Liver (tissue), 9 donors: ENCODE data around the gene DNAH17. TPM values are rescaled to one million over a fixed set of nuclear protein-coding genes. Genes with fewer than 3 reads are reported as not detected.

Experiments
- DNase-seq: peaks from one replicate; pipeline ENCODE4 v3.0.0-alpha.2; 2017; ENCODE audit warnings: low spot score
- H3K27ac ChIP-seq, 2 donors: one replicate each; pipeline ENCODE4 v1.7.0; 2013; ENCODE audit warnings: inconsistent platforms in 2 of 2, low read length in 2 of 2, control low read depth in 1 of 2, low read depth in 1 of 2, mild to moderate bottlenecking in 1 of 2
- H3K27me3 ChIP-seq, 4 donors: one replicate each; pipeline versions ENCODE4 v1.6.1 to v1.7.0; 2013; ENCODE audit warnings: low read length in 3 of 4, inconsistent platforms in 1 of 4, mild to moderate bottlenecking in 1 of 4, moderate library complexity in 1 of 4; ENCODE audit not compliant: control insufficient read depth in 4 of 4, insufficient read depth in 4 of 4
- H3K36me3 ChIP-seq, 4 donors: one replicate each; pipeline versions ENCODE4 v1.6.1 to v1.7.0; 2013; ENCODE audit warnings: low read length in 3 of 4, mild to moderate bottlenecking in 3 of 4, low read depth in 1 of 4, moderate library complexity in 1 of 4; ENCODE audit not compliant: control insufficient read depth in 4 of 4, insufficient read depth in 3 of 4
- H3K4me1 ChIP-seq, 4 donors: one replicate each; pipeline versions ENCODE4 v1.6.1 to v1.7.0; 2013; ENCODE audit warnings: low read length in 3 of 4, mild to moderate bottlenecking in 3 of 4, moderate library complexity in 1 of 4; ENCODE audit not compliant: control insufficient read depth in 4 of 4, insufficient read depth in 4 of 4
- H3K4me3 ChIP-seq, 3 donors: one replicate each; pipeline versions ENCODE4 v1.6.1 to v1.7.0; 2013; ENCODE audit warnings: low read length in 3 of 3, control low read depth in 1 of 3, low read depth in 1 of 3, mild to moderate bottlenecking in 1 of 3
- H3K9ac ChIP-seq, 2 donors: one replicate each; pipeline ENCODE4 v1.7.0; 2013; ENCODE audit warnings: low read length in 2 of 2, mild to moderate bottlenecking in 2 of 2, moderate library complexity in 2 of 2, control low read depth in 1 of 2, low read depth in 1 of 2
- H3K9me3 ChIP-seq, 4 donors: one replicate each; pipeline versions ENCODE4 v1.6.1 to v1.7.0; 2013; ENCODE audit warnings: low read length in 3 of 4; ENCODE audit not compliant: control insufficient read depth in 4 of 4
- CTCF ChIP-seq: fragments of 150-350 bp; IDR thresholded peaks from 2 replicates; pipeline ENCODE4 v1.5.1; 2017; ENCODE audit warnings: improper control_type of control experiment, low read depth, low read length; ENCODE audit not compliant: missing input control
- EGR1 ChIP-seq, 2 donors: IDR thresholded peaks; 2 replicates each; pipeline ENCODE4 v1.6.1; 2016 to 2018; ENCODE audit warnings: antibody characterized with exemption in 2 of 2, low read depth in 2 of 2
- FOXA1 ChIP-seq: IDR thresholded peaks from 2 replicates; pipeline ENCODE4 v1.6.1; 2016; ENCODE audit warnings: antibody characterized with exemption
- FOXA2 ChIP-seq: IDR thresholded peaks from 2 replicates; pipeline ENCODE4 v1.6.1; 2016; ENCODE audit warnings: antibody characterized with exemption
- GABPA ChIP-seq, 2 donors: IDR thresholded peaks in 1 of 2; conservative IDR thresholded peaks in 1 of 2; 2 replicates each; pipeline ENCODE4 v1.6.1; 2016; ENCODE audit warnings: antibody characterized with exemption in 2 of 2, mild to moderate bottlenecking in 1 of 2, moderate library complexity in 1 of 2
- HNF4A ChIP-seq, 2 donors: conservative IDR thresholded peaks; 2 replicates each; pipeline ENCODE4 v1.6.1; 2016; ENCODE audit warnings: antibody characterized with exemption in 2 of 2, mild to moderate bottlenecking in 2 of 2
- HNF4G ChIP-seq: IDR thresholded peaks from 2 replicates; pipeline ENCODE4 v1.6.1; 2016; ENCODE audit warnings: antibody characterized with exemption
- JUND ChIP-seq, 2 donors: IDR thresholded peaks; 2 replicates each; pipeline ENCODE4 v1.6.1; 2016; ENCODE audit warnings: antibody characterized with exemption in 2 of 2
- MAX ChIP-seq: IDR thresholded peaks from 2 replicates; pipeline ENCODE4 v1.6.1; 2016; ENCODE audit warnings: antibody characterized with exemption
- NR2F2 ChIP-seq: IDR thresholded peaks from 2 replicates; pipeline ENCODE4 v1.6.1; 2016; ENCODE audit warnings: antibody characterized with exemption
- RAD21 ChIP-seq, 2 donors: IDR thresholded peaks; 2 replicates each; pipeline ENCODE4 v1.6.1; 2016; ENCODE audit warnings: antibody characterized with exemption in 2 of 2, mild to moderate bottlenecking in 2 of 2
- REST ChIP-seq: IDR thresholded peaks from 2 replicates; pipeline ENCODE4 v1.6.1; 2016; ENCODE audit warnings: antibody characterized with exemption, mild to moderate bottlenecking
- RXRA ChIP-seq, 2 donors: IDR thresholded peaks; 2 replicates each; pipeline ENCODE4 v1.6.1; 2017 to 2018; ENCODE audit warnings: antibody characterized with exemption in 2 of 2, mild to moderate bottlenecking in 1 of 2
- SP1 ChIP-seq: IDR thresholded peaks from 2 replicates; pipeline ENCODE4 v1.6.1; 2018; ENCODE audit warnings: antibody characterized with exemption, mild to moderate bottlenecking
- TAF1 ChIP-seq: conservative IDR thresholded peaks from 2 replicates; pipeline ENCODE4 v1.6.1; 2016; ENCODE audit warnings: antibody characterized with exemption, mild to moderate bottlenecking
- YY1 ChIP-seq: IDR thresholded peaks from 2 replicates; pipeline ENCODE4 v1.6.1; 2016; ENCODE audit warnings: antibody characterized with exemption, mild to moderate bottlenecking
- ZBTB33 ChIP-seq: IDR thresholded peaks from 2 replicates; pipeline ENCODE4 v1.6.1; 2016; ENCODE audit warnings: antibody characterized with exemption
- WGBS: extraction: QIAGEN DNeasy Blood & Tissue Kit; methylation state at CpG from one replicate; pipeline ENCODE4 v1.1.7; 2013; 5-methylcytosine and 5-hydroxymethylcytosine counted together
- polyA plus RNA-seq, 2 donors: library from polyadenylated mRNA; stranded (reverse) in 1 of 2; unstranded in 1 of 2; fragments of 200-250 nt in 1 of 2; fragments of >200 nt in 1 of 2; fragmentation: Nextera tagmentation in 1 of 2; extraction: Ambion mirVana in 1 of 2; gene quantifications; one replicate each; pipeline versions ENCODE4 v1.2.1 to v1.2.3, GENCODE V29; 2013 to 2015
- total RNA-seq, 2 donors: library from RNA; depleted of rRNA; stranded (reverse); fragments of >200 nt; gene quantifications; one replicate each; pipeline ENCODE4 v1.2.3, GENCODE V29; 2014
- TF ChIP-seq, protein P1 (sequence below): IDR thresholded peaks from 2 replicates; pipeline ENCODE4 v1.6.1; 2016; ENCODE audit warnings: antibody characterized with exemption
- donor health status: healthy.
- donor health status: healthy.
- donor health status: healthy.
- donor health status: healthy.
- donor health status: healthy.

DNAH17 gene
- total and polyA plus RNA-seq, 4 donors = 0.09 to 0.79 TPM; not detected in 2

DNA sequence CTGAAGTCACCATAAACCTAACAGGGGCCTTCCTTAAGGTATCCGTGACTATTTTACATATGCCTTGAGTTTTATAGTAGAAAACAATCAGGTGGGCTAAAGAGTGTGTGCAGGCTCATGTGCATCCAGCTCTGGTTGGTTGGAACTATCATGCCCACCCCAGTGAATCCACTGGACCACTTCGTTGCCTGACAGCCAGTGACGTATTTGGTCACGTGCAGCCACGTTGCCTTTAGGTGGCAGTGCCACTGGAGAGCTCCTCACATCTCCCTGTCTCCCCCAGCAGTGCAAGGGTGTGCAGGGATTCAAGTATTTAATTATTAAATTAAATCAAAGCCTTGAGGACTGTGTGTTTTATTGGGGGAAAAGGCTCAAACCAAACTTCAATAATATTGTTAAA, 42.1 kb upstream of the DNAH17 start:
- H3K36me3 ChIP-seq = no peaks in the 10 kb centered on the region
- H3K27ac ChIP-seq = no peak overlapping the region
- no peaks in the 10 kb centered on the region for H3K27me3 ChIP-seq
- H3K9ac ChIP-seq = no peak overlapping the region
- no peaks in the 10 kb centered on the region for H3K4me1 ChIP-seq
- WGBS = 93% methylated on average over 5 of the region's 5 CpGs
- TF ChIP-seq, protein P1, sequence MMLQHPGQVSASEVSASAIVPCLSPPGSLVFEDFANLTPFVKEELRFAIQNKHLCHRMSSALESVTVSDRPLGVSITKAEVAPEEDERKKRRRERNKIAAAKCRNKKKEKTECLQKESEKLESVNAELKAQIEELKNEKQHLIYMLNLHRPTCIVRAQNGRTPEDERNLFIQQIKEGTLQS = no peak
- no peak for TF ChIP-seq EGR1 (IDR thresholded peaks at IDR 0.05; ENCODE audit: low read depth in 2 of 2)
- no peak for TF ChIP-seq CTCF
- no peak for TF ChIP-seq REST
- TF ChIP-seq FOXA1 = no peak
- no peak for TF ChIP-seq RXRA (IDR thresholded peaks at IDR 0.05)
- no peak for TF ChIP-seq MAX
- TF ChIP-seq RAD21 (IDR thresholded peaks at IDR 0.05) = no peak
- H3K9me3 ChIP-seq = no peaks in the 10 kb centered on the region
- no peak overlapping the region for H3K4me3 ChIP-seq
- DNase-seq = no peak

DNA sequence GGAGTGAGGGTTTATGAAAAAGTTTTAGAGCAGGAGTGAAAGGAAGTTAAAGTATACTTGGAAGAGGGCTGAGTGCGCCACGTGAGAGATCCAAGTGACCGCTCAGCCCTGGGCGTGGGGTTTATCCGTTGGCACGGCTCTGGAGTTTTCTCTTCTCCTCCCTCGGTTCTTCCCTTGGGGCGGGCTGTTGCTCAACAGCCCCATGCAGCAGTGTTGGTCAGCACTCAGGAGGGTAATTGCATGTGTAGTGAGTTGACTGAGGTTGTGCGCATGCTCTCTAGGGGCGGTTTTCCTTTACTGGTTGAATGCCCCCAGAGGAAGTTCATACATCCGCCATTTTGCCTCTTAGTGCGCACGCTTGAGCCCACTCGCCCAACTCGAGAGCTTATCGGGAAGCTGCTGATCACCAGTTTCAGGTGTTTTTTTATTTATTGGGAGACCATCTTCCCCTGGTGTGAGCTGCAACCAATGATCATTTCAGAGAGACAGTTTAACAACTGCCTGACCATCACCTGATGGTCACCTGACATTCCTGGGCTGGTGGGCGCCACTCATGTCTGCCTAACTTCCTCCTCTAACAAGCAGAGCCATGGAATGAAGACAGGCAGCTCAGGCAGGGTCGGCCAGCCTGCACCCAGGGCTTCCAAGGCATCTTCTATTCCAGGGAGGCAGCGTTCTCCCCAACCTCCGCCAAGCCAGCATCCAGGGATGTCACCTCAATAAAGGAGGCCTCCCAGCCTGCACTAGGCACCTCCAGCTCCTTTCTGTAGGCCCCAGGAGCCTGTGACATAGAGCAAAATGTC, 41.3 kb upstream of the DNAH17 start:
- 91% methylated on average over 20 of the region's 20 CpGs for whole genome bisulfite sequencing
- DNase-seq = no peak
- Histone ChIP-seq H3K4me1 (no peaks in the 10 kb centered on the region), H3K9ac (no peak overlapping the region), H3K27ac (no peak overlapping the region), H3K4me3 (no peak overlapping the region), H3K27me3 (no peaks in the 10 kb centered on the region), H3K9me3 (no peaks in the 10 kb centered on the region), H3K36me3 (no peaks in the 10 kb centered on the region)
- TF ChIP-seq GABPA (IDR thresholded peaks at IDR 0.05 in 1 of 2, conservative IDR thresholded peaks at IDR 0.05 in 1 of 2) (no peak), HNF4A (conservative IDR thresholded peaks at IDR 0.05) (no peak), MAX (no peak), REST (no peak), RAD21 (IDR thresholded peaks at IDR 0.05) (no peak), RXRA (IDR thresholded peaks at IDR 0.05) (no peak), YY1 (no peak), NR2F2 (no peak), FOXA1 (no peak), FOXA2 (no peak), EGR1 (IDR thresholded peaks at IDR 0.05; ENCODE audit: low read depth in 2 of 2) (no peak), SP1 (no peak), HNF4G (no peak), ZBTB33 (no peak), JUND (IDR thresholded peaks at IDR 0.05) (no peak), TAF1 (no peak)
- TF ChIP-seq, protein P1 = no peak
